GM21723 (cell line): ENCODE data around the gene TBC1D10B.

ENCODE experiments used
- ATAC-seq: cut with Tn5 transposase; IDR thresholded peaks from one replicate; pipeline ENCODE4 v1.9.1; 2021; ENCODE audit warnings: mild to moderate bottlenecking, moderate library complexity; ENCODE audit not compliant: unreplicated experiment

Gene TBC1D10B, protein sequence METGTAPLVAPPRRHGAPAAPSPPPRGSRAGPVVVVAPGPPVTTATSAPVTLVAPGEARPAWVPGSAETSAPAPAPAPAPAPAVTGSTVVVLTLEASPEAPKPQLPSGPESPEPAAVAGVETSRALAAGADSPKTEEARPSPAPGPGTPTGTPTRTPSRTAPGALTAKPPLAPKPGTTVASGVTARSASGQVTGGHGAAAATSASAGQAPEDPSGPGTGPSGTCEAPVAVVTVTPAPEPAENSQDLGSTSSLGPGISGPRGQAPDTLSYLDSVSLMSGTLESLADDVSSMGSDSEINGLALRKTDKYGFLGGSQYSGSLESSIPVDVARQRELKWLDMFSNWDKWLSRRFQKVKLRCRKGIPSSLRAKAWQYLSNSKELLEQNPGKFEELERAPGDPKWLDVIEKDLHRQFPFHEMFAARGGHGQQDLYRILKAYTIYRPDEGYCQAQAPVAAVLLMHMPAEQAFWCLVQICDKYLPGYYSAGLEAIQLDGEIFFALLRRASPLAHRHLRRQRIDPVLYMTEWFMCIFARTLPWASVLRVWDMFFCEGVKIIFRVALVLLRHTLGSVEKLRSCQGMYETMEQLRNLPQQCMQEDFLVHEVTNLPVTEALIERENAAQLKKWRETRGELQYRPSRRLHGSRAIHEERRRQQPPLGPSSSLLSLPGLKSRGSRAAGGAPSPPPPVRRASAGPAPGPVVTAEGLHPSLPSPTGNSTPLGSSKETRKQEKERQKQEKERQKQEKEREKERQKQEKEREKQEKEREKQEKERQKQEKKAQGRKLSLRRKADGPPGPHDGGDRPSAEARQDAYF

DNA sequence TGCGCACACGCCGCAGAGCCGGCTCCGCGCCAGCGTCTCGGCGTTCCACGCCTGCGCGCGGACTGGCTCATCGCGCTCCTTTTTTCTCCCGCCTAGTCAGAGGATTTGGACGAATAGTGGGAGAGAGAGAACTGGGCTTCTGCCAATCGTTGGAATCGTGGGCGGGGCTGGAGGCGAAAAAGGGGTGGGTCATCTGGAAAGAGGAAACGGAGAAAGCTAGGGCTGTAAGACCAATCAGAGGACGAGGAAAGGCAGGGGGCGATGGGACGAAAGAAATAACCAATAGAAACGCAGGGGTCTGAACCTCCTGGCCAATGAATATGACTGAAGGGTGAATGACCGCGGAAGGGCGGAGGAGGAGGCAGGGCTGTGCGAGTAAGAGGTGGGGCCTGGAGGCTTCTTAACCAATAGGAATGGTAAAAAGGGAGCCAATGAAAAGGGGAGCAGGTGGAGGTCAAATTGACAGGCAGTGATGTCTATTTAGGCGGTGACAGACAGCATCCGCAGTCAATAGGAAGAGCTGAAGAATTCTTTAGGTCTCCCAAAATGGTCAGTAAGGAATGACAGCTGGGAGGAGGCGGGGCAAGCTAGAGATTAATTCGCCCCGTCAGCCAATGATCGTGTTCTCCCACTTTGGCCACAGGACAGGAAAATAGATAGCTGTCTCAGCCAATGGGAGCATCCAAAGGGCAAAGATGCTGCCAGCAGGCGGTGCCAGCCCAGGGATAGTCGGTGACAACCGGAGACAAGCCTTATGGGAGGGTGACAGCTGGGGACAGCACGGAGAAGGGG is at the start of gene TBC1D10B:
Gene TBC1D10B, minus strand, starts transcription at position 39 of the 792 bp plus-strand sequence. CDS start 311 bp downstream, outside the sequence.
- ATAC-seq = peak; percentile 82

DNA sequence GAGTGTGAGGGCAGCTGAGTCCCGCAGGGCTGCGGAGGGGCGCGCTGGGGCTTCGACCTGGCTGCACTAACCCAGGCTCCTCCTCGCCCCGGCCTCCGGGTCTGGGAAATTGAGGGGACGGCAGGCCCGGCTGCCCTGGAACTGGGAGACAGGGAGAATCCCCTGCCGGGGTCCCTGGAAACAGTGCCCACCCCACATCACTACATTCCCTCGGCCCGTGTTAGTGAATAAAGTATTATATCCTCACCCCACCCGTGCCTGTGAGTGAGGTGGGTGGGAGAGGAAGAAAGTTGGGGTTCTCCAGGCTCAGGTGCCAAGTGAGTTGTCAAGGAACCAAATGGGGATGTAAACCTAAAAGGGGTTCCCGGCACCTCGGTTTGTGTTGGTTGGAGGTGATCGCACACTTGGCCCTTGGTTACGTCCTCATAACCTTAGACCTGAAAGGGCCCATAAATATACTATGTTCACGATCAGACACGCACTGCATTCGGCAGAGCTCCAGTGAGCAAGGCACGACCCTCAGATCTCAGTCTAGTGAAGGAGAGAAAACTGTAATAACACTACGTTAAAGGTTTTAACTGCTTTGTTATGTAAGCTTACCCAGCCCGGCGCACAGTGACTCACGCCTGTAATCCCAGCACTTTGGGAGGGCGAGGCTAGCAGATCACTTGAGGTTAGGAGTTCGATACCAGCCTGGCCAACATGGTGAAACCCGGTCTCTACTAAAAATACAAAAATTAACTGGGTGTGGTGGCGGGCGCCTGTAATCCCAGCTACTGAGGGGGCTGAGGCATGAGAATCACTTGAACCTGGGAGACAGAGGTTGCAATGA is 48.3 kb upstream of the TBC1D10B start:
- no peak for ATAC-seq

DNA sequence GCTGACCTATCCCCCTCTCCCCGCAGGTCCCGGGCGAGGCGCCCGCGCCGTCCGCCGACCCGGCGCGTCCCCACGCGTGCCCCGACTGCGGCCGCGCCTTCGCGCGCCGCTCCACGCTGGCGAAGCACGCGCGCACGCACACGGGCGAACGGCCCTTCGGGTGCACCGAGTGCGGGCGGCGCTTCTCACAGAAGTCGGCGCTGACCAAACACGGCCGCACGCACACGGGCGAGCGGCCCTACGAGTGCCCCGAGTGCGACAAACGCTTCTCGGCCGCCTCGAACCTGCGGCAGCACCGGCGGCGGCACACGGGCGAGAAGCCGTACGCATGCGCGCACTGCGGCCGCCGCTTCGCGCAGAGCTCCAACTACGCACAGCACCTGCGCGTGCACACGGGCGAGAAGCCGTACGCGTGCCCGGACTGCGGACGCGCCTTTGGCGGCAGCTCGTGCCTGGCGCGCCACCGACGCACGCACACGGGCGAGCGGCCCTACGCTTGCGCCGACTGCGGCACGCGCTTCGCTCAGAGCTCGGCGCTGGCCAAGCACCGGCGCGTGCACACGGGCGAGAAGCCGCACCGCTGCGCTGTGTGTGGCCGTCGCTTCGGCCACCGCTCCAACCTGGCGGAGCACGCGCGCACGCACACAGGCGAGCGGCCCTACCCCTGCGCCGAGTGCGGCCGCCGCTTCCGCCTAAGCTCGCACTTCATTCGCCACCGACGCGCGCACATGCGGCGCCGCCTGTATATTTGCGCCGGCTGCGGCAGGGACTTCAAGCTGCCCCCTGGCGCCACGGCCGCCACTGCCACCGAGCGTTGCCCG is 47.4 kb upstream of the TBC1D10B start:
- peak; percentile 69 for ATAC-seq

DNA sequence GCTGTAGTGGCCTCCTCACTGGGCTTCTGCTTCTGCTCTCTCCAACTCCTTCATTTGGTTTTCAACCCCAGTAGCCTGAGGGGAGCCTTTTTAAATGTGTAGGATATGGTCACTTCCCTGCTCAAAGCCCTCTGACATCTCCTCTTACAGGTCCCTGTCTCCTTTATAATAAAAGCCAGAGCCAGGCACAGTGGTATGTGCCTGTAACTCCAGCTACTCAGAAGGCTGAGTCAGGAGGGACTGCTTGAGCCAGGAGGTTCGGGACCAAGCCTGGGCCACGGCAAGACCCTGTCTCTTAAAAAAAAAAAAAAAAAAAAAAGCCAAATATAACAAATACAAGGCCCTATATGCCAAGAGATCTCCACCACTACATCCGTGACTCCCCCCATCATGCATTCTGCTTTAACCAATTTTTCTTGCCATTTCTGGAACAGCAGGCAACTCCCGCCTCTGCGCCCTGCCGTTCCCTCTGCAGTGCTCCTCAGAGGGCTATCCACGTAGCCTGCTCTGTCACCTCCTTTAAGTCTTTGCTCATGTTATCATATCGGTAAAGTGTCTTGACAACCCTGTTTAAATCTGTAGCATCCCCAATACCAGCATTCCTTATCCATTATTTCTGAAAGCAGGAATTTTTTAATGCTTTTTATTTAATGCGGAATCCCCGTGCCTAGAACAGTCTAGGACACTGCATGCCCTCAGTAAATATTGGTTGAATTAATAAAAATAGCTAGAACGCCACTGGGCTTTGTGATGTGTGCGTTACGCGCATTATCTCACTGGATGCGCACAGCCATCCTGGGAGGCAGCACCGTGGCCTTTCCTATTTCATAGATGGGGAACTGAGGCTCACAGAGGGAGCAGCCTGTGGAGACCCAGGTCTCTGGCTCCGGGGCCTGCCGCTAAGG is 46.6 kb upstream of the TBC1D10B start:
- peak; percentile 20 for ATAC-seq

DNA sequence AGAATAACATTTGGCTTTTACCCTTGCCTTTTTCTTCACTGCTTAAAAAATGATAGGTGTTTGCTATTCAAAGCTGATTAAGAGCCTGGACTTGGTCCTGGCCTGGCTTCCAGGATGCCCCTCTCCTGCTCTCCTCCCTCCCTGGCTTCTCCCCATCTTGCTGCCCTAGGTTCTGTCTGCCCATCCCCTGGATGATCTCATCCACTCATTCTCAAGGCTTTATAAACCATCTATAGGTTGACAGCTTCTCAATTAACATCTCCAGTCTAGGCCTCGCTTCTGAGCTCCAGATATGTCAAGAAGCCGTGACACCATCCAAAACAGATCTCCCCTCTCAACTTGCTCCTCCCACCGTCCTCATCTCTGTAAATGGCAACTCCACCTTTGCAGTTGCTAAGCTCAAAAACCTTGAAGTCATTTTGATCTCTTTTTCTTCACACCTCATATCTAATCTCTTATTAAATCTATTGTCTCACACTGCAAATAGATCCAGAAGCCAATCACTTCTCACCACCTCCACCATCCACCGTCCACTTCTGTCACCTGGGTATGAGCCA is 45.8 kb upstream of the TBC1D10B start:
- ATAC-seq = no peak

DNA sequence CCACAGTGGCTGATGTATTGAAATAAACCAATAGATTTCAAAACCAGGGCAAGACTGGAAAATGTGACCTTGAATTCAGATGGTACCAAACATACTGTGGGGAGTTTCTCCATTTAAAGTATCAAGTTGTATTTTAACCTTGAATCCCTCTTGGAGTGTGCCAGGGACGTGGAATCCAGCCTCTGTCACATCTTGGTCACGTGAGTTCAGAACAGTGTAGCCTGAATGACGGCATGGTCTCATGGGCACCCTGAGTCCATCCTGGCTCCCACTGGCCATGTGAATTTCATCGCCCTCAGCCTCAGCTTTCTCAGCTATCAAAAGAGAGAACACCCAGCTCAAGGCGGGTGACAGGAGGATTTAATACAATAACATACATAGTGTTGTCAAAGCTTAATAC is 43.9 kb upstream of the TBC1D10B start:
- no peak for ATAC-seq

DNA sequence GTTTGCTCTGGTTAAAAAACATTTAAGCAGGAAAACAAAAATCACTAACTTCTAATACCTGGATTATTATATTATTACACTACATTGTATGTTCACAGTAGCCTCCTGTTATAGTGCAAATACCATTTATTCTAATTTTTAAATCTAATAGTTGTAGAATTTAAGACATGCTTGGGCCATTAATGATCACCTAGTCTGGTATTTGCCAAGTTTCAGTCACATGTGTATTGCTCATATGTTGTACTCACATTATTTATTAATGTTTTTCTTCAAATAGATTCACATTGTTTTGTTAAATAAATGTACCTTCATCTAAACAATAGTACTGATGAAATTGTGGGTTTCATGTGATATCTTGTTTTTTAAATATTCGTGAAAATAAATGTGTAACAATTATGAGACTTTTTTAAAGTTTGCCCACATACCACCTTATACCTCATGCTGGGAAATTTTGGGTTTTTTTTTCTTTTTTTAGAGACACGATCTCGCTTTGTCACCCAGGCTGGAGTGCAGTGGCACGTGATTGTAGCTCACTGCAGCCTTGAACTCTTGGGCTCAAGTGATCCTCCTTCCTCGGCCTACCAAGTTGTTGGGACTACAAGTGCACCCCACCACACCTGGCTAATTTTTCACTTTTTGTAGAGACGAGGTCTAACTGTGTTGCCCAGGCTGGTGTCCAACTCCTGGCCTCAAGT is 43.0 kb upstream of the TBC1D10B start:
- ATAC-seq = no peak

DNA sequence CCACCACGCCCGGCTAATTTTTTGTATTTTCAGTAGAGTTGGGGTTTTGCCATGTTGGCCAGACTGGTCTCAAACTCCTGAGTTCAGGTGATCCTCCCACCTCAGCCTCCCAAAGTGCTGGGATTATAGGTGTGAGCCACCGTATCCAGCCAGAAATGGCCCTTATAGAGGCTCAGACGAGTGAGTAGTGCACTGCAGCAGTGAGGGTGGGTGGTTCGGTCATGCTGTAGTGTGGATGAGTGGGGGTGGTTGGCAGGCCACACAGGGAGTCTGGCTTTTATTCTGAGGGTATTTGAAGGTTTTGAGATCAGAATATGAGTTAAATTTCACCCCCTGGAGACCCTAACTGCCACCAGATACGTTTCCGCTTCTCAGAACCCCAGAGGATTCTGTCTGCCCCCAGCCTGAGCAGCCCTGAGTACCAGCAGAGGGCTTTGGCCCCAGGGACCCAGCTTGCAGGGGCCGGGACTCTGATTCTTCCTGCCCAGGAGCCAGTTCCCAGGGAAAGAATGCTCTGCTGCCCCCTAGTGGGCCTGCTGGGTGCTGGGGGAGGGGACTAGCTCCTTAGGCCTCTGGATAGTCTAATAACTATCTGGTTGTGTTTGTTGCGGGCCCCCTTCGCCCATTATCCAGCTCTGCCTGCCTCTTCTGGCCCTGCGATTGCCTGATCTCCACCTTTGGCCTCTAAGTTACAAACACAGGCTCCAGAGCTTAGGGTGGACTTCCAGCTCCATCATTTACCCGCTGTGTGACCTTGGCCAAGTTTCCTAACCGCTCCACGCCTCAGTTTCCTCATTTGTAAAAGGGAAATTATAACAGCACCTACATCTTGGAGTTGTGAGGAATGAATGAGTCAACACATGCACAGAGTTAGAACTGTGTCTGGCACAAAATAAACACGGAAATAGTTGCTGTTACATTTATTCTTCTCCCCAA is 39.1 kb upstream of the TBC1D10B start:
- no peak for ATAC-seq

DNA sequence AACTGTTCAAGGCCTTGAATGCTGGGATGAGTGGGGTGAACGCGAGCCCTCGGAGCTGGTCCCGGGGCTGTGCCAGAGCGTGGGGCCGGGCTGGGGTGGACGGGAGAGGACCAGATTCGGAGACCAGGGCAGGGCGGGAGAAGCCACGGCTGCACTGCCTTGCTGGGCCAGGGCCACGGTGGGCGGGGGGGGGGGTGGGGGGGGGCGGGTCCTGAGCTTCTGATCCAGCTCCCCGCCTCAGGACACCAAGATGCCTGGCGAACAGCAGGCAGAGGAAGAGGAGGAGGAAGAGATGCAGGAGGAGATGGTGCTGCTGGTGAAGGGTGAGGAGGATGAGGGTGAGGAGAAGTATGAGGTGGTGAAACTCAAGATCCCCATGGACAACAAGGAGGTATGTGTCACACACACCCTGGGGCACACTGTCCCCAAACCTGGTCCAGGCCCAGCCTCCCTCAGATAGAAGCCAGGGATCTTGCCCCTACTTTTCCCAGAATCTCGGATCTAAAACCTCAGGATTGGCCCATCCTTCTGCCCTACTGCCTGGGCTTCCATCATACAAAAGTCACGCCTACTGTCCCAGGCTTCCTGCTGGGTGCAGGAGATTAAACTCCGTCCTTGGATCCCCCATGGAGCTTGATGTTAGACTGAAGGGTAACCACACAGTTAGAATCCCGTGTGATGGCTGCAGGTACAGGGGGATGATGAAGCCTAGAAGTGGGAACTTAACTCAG is 37.7 kb upstream of the TBC1D10B start:
- no peak for ATAC-seq

DNA sequence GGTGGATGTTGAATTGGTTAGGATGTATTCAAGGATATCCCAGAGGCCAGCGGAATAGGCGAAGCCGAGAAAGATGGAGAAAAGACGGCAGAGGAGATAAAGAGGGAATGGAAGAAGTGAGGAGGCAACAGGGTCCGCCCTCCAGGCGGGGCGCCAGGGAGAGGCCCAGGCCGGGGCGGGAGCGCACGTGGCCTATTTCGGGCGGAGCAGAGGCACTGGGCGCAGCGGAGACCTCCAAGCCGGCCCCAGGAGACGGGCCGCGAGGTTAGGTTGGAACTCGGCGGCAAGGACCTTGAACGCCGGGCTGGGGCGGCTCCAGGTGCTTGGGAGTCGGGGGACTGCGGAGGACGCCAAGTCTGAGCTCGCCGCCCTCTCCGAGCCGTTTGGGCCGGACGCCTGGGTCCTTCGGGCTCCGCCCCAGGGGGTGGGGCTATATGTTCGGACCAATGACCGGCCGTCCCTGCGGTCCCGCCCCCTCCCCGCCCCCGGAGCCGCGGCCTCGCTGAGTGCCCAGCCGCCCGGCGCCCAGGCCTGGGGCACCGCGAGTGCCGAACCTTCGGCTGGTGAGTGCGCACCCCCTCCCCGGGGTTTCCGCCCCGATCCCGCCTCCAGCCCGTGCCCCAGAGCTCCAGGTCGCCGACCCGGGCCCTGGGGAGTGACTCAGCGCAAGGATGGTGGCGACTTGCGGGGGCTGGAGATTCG is 37.0 kb upstream of the TBC1D10B start, which contains the start of gene ZNF771:
Gene ZNF771, plus strand, starts transcription at position 505 of the 702 bp plus-strand sequence. CDS start 448 bp downstream, outside the sequence.
- ATAC-seq = peak; percentile 82

DNA sequence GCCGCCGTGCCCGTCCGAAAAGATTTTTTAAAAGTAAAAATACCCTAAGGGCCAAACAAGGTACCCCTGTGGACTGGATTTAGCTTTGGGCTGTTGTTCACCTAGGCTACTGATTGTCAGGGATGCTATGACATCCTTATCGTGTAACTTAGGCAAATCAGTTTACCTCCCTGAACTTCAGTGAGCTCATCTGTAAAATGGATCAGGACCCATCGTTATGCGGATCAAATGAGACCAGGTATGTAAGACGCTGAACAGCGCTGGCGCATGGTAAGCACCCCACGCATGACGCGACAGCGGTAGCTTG is 36.5 kb upstream of the TBC1D10B start:
- ATAC-seq = peak; percentile 15

DNA sequence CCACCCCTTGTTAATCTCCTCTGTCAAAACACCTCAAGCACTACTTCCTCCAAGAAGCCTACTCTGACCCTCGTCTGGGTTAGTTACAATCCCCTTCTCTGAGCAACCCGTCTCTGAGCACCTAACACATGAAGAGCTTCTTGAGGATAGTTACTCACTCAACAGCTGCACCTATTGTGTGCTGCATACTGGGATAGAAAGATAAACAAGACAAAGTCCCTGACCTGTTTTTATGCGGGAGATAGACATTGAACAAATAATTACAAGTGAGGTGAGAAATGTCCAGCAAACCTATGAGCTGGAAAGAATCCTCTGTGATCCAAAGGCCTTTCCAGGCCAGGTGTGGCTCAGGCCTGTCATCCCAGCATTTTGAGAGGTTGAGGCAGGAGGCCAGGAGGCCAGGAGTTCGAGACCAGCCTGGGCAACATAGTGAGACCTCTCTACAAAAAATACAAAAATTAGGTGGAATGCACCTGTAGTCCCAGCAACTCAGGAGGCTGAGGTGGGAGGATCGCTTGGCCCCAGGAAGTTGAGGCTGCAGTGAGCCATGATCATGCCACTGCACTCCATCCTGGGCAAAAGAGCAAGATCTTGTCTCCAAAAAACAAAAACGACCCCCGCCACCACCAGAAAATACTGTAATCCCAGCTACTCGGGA is 31.6 kb upstream of the TBC1D10B start:
- no peak for ATAC-seq

DNA sequence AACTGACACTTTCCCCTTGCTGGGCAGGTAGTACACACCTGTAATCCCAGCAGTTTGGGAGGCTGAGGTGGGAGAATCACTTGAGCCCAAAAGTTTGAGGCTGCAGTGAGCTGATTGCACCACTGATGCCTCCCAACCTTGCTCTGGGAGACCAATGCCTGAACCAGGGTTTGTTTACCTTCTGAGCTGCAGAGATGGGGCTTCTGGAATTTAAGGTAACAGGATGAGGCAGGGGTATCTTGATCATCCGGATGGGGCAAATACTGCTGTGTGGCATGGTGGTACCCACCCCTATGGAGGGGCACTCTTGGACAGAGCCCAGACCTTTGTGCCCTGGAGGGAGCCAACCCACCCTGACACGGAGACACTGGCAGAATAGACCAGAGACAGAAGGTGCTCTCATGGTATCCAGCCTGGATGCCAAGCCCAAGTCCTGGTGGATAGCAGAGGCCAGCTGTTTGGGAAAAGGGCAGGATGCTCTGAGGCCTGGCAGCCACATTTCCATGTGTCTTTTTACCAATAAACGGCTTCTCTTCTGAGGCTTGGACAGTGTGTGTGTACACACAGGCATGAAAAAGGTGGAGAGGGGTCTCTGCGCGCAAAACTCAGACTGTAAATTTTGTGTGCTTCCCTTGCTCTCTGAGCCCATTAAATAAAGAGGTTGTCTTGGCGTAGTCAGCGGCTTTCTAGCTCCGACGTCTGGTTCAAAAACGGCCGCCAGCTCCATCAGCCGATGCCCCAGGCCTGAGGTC is 29.3 kb upstream of the TBC1D10B start:
- no peak for ATAC-seq
